GM19025 (cell line): Measurements from ENCODE around the gene HSF2BP.
"Not testable (repeated sequence)": the region's sequence is repeated elsewhere in the genome, so short reads cannot be mapped to it uniquely, and the experiment has no call there.

Experiments
- ATAC-seq: cut with Tn5 transposase; IDR thresholded peaks from one replicate; pipeline ENCODE4 v1.9.1; 2021; ENCODE audit warnings: mild to moderate bottlenecking, low read depth, moderate library complexity; ENCODE audit not compliant: unreplicated experiment

The HSF2BP gene

GRCh38 chr21:43570195-43570594, 89.1 kb downstream of the HSF2BP start:
- ATAC-seq, result not testable (repeated sequence)

GRCh38 chr21:43562451-43562850, 96.8 kb downstream of the HSF2BP start:
- not testable (repeated sequence) for ATAC-seq

GRCh38 chr21:43540561-43540960, 118.7 kb downstream of the HSF2BP start:
- not testable (repeated sequence) for ATAC-seq

- not testable (repeated sequence) for ATAC-seq
Measured at GRCh38 chr21:43522495-43523131, 136.7 kb downstream of the HSF2BP start.

- ATAC-seq, result not testable (repeated sequence)
Measured at GRCh38 chr21:43517701-43518100, 141.6 kb downstream of the HSF2BP start.

- not testable (repeated sequence) for ATAC-seq
Measured at GRCh38 chr21:43516860-43517627, 142.2 kb downstream of the HSF2BP start.

GRCh38 chr21:43516295-43516847, 142.9 kb downstream of the HSF2BP start:
- not testable (repeated sequence) for ATAC-seq

GRCh38 chr21:43514834-43515233, 144.5 kb downstream of the HSF2BP start:
- ATAC-seq, result not testable (repeated sequence)

GRCh38 chr21:43513023-43513422, 146.3 kb downstream of the HSF2BP start:
- ATAC-seq, result not testable (repeated sequence)

- not testable (repeated sequence) for ATAC-seq
Measured at GRCh38 chr21:43511209-43511608, 148.1 kb downstream of the HSF2BP start.

GRCh38 chr21:43510669-43511068, 148.6 kb downstream of the HSF2BP start:
- not testable (repeated sequence) for ATAC-seq

GRCh38 chr21:43503892-43504291, 155.4 kb downstream of the HSF2BP start:
- not testable (repeated sequence) for ATAC-seq

- not testable (repeated sequence) for ATAC-seq
Measured at GRCh38 chr21:43503075-43503750, 156.1 kb downstream of the HSF2BP start.

GRCh38 chr21:43502407-43503071, 156.7 kb downstream of the HSF2BP start:
- not testable (repeated sequence) for ATAC-seq

- not testable (repeated sequence) for ATAC-seq
Measured at GRCh38 chr21:43498924-43499323, 160.4 kb downstream of the HSF2BP start.

- ATAC-seq, result not testable (repeated sequence)
Measured at GRCh38 chr21:43498065-43498464, 161.2 kb downstream of the HSF2BP start.

- ATAC-seq, result not testable (repeated sequence)
Measured at GRCh38 chr21:43494279-43495012, 164.8 kb downstream of the HSF2BP start.

GRCh38 chr21:43493471-43493870, 165.8 kb downstream of the HSF2BP start:
- ATAC-seq, result not testable (repeated sequence)

- not testable (repeated sequence) for ATAC-seq
Measured at GRCh38 chr21:43488235-43488634, 171.1 kb downstream of the HSF2BP start.

- ATAC-seq, result not testable (repeated sequence)
Measured at GRCh38 chr21:43486051-43486450, 173.2 kb downstream of the HSF2BP start.
